Ramos (cell line): ENCODE data around the gene WDR38.

Experiments
- in situ Hi-C: fragments of 300-500 bp; cut with MboI; formaldehyde crosslinking; loops from one replicate; pipeline ENCODE4 v1.14.3; 2022; ENCODE audit warnings: low sequenced_read_pairs; ENCODE audit not compliant: unreplicated experiment

WDR38 gene

DNA sequence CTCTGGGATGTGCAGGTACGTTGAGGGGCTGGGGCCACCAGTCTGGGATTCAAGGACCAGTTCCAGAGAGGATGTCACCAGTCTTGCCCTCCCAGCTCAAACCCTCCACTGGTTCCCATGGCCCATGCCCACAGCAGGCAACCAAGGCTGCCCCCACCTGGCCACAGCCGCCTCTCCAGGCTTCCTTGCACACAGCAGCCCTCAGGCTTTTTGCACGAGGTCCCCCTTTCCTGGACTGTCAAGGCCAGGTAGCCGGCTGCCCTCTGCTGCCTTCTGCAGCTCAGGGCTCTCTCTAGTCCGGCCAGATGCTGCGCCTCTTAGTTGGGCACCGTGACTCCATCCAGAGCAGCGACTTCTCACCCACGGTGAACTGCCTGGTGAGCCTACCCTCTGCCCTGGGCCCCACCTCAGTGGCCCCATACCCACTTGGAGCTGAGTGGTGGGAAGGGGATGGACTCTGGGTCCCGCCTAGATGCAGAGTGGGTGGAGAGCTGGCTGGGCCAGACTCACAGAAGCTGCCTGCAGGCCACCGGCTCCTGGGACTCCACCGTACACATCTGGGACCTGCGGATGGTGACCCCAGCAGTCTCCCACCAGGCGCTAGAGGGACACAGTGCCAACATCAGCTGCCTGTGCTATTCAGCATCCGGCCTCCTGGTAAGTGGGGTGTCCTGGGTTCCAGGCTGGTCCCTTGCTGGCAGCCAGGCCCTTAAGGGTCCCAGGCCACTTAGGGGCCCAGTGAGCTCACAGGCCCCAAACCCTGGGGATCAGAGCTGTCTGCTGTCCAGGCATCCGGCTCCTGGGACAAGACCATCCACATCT lies 2.9 kb downstream of the WDR38 start:
- in situ Hi-C loops, result no loop called here

DNA sequence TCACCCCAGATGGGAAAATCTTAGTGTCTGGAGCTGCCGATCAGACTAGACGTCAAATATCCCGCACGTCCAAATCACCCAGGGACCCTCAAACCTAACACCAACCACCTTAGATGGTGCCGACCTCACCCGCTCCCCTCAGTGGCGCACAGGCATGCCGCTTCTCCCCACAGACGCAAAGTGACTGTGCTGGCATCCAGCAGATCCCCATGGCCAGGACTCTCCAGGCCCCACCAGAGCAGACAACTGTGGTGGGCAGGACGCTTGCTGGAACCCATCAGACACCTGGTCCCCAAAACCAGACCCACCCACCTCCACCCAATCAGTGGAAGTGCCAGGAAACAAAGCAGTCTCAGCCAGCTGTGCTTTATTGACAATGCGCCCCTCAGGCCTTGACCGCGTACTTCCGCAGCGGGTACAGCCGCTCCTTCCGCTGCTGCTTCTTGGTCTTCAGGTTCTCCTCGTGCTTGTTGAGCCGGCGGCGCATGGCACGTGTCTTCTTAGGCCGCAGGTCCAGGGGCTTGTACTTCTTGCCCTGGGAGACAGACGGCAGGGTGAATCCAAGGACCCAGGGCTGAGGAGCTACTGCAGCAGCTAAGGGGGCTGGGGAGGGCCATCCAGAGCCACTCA lies 4.4 kb downstream of the WDR38 start:
- in situ Hi-C loops, result no loop called here

GRCh38 chr9:124858330-124859046 lies 5.2 kb downstream of the WDR38 start:
- in situ Hi-C loops, result no loop called here

DNA sequence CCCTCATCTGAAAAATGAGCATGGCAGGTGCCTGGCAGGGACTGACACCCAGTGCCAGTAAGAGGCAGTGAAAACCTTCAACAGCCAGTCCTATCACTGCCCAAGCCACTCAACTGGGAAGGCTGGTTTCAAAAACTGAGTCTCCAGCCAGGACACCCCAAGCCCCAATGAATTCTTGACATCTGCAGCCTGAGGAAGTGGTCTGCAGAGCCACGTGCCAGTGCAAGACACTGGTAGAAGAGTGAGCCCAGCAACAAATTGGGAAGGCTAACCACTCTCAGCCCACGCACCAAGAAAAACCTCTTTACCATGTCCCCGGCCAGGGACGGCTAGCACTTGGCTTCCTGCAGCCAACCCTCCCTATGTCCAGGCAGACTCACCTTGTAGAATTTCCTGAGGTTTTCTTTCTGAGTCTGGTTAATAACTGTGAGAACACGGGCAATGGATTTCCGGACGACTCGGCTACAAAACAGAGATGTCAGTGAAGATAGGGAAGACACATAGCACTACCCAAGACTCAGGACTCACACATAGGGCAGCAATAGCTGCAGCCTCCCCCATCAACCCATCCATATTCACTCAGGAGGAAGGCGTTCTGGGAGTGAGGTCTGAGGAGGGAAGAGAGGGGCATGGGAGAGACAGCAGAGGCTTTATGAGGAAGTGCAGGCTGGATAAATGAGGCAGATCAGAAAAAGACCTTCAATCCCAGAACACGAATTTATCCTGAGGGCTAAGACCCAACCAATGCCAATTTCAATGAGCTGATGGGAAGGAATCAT lies 6.7 kb downstream of the WDR38 start:
- in situ Hi-C loops, result no loop called here

DNA sequence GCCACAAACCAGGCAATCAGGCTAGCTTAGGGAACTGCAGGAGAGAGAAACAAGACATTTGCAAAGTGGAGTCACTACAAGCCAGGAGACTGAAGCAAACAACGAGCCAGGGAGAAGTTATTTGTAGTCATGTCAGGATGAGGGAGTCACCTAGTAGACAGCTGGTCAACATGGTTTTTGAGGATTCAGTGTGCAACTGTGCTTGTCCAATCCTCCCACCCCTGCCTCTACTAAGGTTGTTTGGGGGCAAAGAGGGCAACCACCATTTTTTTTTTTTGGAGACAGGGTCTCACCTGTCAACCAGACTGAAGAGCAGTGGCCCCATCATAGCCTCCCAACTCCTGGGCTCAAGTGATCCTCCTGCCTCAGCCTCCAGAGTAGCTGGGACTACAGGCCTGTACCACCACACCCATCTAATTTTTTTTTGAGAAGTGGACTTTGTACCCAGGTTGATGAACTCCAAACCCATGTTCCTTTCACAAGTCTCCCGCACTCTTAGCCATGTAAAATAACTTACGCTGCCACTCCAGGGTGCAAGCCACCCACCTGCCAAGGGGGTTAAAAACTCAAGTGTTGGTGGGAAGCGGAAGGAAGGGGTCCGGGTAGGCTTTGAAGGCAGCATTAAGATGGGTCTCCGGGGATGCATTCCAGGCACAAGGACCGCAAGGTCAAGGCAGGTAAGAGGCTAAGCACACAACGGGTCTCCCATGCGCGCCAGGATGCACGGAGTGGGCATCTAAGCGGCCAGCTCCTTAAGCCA lies 7.5 kb downstream of the WDR38 start:
- in situ Hi-C loops, result no loop called here

DNA sequence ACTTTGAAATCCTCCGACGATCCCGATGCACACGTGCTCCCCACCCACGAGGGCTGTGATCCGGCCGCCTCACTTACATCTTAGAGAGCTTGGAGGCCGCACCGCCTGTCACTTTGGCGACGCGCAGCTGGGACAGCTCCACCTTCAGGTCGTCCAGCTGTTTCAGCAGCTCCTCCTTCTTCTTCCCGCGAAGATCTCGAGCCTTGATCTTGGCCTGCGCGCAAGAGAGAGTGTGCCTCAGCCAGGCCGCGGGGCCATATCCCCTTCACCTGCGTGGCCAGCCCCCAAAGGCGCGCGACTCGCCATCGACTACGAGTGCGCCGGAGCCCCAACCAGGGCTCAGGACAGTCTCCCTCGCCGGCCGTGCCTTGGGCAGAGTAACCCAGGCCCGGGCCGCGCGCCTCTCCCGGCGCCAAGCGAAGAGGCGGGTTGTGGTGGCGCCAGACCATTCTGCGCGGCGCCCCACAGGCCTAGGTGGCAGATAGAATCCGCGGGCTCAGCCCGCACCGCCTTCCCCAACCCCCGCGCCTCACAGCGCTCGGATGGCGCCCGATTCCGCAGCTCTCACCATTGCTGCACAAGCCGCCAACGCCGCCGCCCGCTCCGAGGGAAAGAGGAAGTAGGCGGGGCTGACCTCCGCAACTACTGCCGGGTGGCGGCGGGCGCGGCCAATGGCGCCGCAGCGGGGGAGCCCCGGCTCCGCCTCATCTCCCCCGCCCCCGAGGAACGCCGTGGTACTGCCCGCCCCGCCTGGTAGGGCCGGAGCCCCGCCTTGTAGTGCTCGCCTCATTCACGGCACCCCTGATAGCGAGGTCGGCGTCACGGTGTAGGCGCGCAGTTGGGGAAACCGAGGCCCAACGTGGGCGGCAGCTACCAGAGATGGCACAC lies 8.3 kb downstream of the WDR38 start, which contains the start of the genes ARPC5L and RPL35:
ARPC5L (plus strand) TSS at position 789 of the 888 bp plus-strand sequence. CDS start 7,161 bp downstream, outside the sequence.
RPL35 (minus strand) TSS at position 616 of the 888 bp plus-strand sequence; CDS start at position 571, 45 bp downstream.
- in situ Hi-C loops, result no loop called here

DNA sequence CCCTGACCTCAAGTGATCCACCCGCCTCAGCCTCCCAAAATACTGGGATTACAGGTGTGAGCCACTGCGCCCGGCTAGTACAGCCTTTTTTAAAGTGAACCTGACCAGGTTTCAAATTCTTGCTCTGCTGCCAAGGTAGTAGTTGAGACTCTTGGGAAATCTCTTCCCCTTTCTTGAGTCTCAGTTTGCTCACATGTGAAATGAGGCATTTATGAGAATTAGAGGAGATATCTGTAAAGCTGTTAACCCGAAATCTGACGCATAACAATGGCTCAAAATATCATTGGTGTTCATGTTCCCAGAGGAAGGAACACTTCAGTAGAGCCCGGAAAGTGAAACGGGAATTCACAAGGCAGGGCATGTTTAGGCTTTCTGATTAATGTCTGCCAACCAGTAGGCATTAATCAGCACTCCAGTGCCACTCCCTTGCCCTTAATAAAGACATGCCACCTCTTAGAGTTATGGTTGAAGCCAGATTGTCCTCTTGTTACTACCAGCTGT lies 10.2 kb downstream of the WDR38 start:
- in situ Hi-C loops, result no loop called here

GRCh38 chr9:124868511-124869465 lies 15.5 kb downstream of the WDR38 start:
- in situ Hi-C loops, result no loop called here

DNA sequence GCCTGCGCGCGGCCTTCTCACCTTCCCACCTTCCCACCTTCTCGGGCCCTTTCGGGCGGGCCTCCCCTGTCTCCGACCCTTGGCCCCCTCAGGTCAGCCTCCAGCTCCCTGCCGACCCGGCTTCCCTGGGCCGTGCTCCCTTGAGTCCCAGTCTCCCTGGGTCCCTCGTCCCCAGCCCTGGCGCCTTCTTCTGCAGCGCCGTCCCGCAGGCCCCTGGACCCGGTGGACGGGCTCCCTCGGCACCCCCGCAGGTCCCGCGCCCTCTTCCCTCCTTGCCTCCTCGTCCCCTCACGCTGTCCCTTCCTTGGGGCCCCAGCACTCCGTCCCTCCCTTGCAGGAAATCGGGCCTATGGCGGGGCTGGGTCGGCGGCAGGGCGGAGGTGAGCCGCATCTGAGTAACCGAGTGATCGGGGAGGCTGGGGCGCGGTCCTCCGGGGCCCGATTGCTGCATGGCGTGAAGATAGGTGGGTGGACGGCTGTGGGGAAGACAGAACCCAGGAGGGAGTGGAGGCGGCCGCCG lies 16.3 kb downstream of the WDR38 start:
- in situ Hi-C loops, result no loop called here

DNA sequence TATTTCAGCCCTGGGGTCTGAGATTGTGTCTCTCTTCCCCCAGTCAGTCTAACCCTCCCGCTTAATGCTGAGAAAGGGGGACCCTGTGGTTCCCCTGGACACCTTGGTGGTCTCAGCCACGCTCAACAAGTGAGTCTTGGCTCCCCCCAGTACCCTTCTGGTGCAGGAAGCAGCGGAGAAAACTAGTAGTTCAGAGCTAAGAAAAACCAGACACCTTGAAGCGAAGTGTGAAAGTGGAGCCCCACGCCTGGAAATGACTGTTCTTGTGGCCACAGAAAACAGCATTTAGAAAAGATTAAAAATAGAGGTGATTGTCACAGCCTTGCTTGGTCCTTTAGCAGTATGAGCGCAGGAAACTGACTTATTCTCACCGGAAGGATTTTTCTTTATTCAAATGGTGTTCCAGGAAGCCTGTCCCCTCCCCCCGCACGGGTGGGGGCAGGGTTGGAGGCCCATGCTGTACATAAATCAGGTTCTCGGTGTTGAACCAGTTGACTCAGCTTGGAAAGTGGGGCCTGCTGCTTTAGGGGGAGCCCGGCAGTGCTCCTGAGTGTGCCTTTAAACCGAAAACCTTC lies 16.8 kb downstream of the WDR38 start:
- in situ Hi-C loops, result no loop called here

GRCh38 chr9:124870723-124871122 lies 17.5 kb downstream of the WDR38 start:
- in situ Hi-C loops, result no loop called here

- in situ Hi-C loops, result no loop called here
Measured at GRCh38 chr9:124871156-124871561, 17.9 kb downstream of the WDR38 start.

- in situ Hi-C loops, result no loop called here
Measured at GRCh38 chr9:124873664-124874063, 20.4 kb downstream of the WDR38 start.

- in situ Hi-C loops, result no loop called here
Measured at GRCh38 chr9:124875501-124875900, 22.2 kb downstream of the WDR38 start.

- in situ Hi-C loops, result no loop called here
Measured at GRCh38 chr9:124877021-124877782, 23.9 kb downstream of the WDR38 start.

GRCh38 chr9:124878021-124878420 lies 24.8 kb downstream of the WDR38 start:
- in situ Hi-C loops, result no loop called here
